ENCODE results near the gene SRP9.

GRCh38 chr1:225754940-225755641, 22.5 kb upstream of the SRP9 start:
- TF ChIP-seq, protein P1, sequence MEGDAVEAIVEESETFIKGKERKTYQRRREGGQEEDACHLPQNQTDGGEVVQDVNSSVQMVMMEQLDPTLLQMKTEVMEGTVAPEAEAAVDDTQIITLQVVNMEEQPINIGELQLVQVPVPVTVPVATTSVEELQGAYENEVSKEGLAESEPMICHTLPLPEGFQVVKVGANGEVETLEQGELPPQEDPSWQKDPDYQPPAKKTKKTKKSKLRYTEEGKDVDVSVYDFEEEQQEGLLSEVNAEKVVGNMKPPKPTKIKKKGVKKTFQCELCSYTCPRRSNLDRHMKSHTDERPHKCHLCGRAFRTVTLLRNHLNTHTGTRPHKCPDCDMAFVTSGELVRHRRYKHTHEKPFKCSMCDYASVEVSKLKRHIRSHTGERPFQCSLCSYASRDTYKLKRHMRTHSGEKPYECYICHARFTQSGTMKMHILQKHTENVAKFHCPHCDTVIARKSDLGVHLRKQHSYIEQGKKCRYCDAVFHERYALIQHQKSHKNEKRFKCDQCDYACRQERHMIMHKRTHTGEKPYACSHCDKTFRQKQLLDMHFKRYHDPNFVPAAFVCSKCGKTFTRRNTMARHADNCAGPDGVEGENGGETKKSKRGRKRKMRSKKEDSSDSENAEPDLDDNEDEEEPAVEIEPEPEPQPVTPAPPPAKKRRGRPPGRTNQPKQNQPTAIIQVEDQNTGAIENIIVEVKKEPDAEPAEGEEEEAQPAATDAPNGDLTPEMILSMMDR (optimal IDR thresholded peaks at IDR 0.05 in 1 of 3, IDR thresholded peaks at IDR 0.05 in 1 of 3, conservative IDR thresholded peaks at IDR 0.05 in 1 of 3; ENCODE audit: extremely low read depth in 1 of 3, insufficient read depth in 2 of 3, low read length in 3 of 3) = no peak
- TF ChIP-seq EZH2 (IDR thresholded peaks at IDR 0.05; ENCODE audit: low read length) = no peak
